ENCODE results near the gene DBI. TPM values are rescaled to one million over a fixed set of nuclear protein-coding genes. Genes with fewer than 3 reads are reported as not detected.

DBI gene
- 93.6 and 133 TPM in 2 replicates for total RNA-seq (2014; rRNA removed; shearing (Covaris generic))

GRCh38 chr2:119366649-119367471 lies at the start of gene DBI, which contains the start of gene C2orf76:
TSS of gene DBI (plus strand) at chr2:119366977. CDS start at chr2:119367052, 75 bp downstream.
TSS of gene C2orf76 (minus strand) at chr2:119366834. CDS start at chr2:119339959, 26,875 bp downstream.
- DNase-seq (ENCODE audit: low read depth) = peak; percentile 98

- no peak for DNase-seq (ENCODE audit: low read depth)
These were observed 49.2 kb upstream of the DBI start for GRCh38 chr2:119317554-119317953.

GRCh38 chr2:119319593-119319992 lies 47.2 kb upstream of the DBI start:
- no peak for DNase-seq (ENCODE audit: low read depth)

GRCh38 chr2:119323459-119323858 lies 43.3 kb upstream of the DBI start:
- no peak for DNase-seq (ENCODE audit: low read depth)

- DNase-seq (ENCODE audit: low read depth) = no peak
These were observed 42.0 kb upstream of the DBI start for GRCh38 chr2:119324685-119325270.

GRCh38 chr2:119326938-119327337 lies 39.8 kb upstream of the DBI start:
- no peak for DNase-seq (ENCODE audit: low read depth)

- DNase-seq (ENCODE audit: low read depth) = no peak
These were observed 39.3 kb upstream of the DBI start for GRCh38 chr2:119327431-119327830.

- no peak for DNase-seq (ENCODE audit: low read depth)
These were observed 33.8 kb upstream of the DBI start for GRCh38 chr2:119332953-119333352.

GRCh38 chr2:119333360-119333759 lies 33.4 kb upstream of the DBI start:
- DNase-seq (ENCODE audit: low read depth) = no peak

- DNase-seq (ENCODE audit: low read depth) = no peak
These were observed 32.9 kb upstream of the DBI start for GRCh38 chr2:119333833-119334232.

- no peak for DNase-seq (ENCODE audit: low read depth)
These were observed 29.0 kb upstream of the DBI start for GRCh38 chr2:119337749-119338148.

- DNase-seq (ENCODE audit: low read depth) = no peak
These were observed 28.5 kb upstream of the DBI start for GRCh38 chr2:119338272-119338671.

GRCh38 chr2:119338826-119339561 lies 27.8 kb upstream of the DBI start:
- DNase-seq (ENCODE audit: low read depth) = no peak

GRCh38 chr2:119339562-119339923 lies 27.2 kb upstream of the DBI start:
- DNase-seq (ENCODE audit: low read depth) = no peak

- no peak for DNase-seq (ENCODE audit: low read depth)
These were observed 25.1 kb upstream of the DBI start for GRCh38 chr2:119341684-119342083.

- DNase-seq (ENCODE audit: low read depth) = no peak
These were observed 17.5 kb upstream of the DBI start for GRCh38 chr2:119349289-119349688.

- no peak for DNase-seq (ENCODE audit: low read depth)
These were observed 16.3 kb upstream of the DBI start for GRCh38 chr2:119350311-119350998.

- no peak for DNase-seq (ENCODE audit: low read depth)
These were observed 14.4 kb upstream of the DBI start for GRCh38 chr2:119352357-119352756.

GRCh38 chr2:119354860-119355259 lies 11.9 kb upstream of the DBI start:
- no peak for DNase-seq (ENCODE audit: low read depth)

- DNase-seq (ENCODE audit: low read depth) = no peak
These were observed 7.0 kb upstream of the DBI start for GRCh38 chr2:119359774-119360173.

GRCh38 chr2:119360423-119360966 lies 6.3 kb upstream of the DBI start:
- no peak for DNase-seq (ENCODE audit: low read depth)

- no peak for DNase-seq (ENCODE audit: low read depth)
These were observed 2.0 kb upstream of the DBI start for GRCh38 chr2:119364798-119365197.
